BE2C (cell line): ENCODE data around the gene DUXB.

Experiments used
- DNase-seq: peaks from one replicate; pipeline ENCODE4 v3.0.0-alpha.2; 2020
- H3K27me3 ChIP-seq: fragments of 250-450 bp; sonication (Bioruptor Pico); 2 replicates; pipeline ENCODE4 v1.5.1; 2020; ENCODE audit warnings: mild to moderate bottlenecking
- H3K36me3 ChIP-seq: fragments of 250-450 bp; sonication (Bioruptor Pico); 2 replicates; pipeline ENCODE4 v1.5.1; 2020; ENCODE audit warnings: mild to moderate bottlenecking
- H3K4me1 ChIP-seq: fragments of 250-450 bp; sonication (Bioruptor Pico); 2 replicates; pipeline ENCODE4 v1.5.1; 2020
- H3K4me3 ChIP-seq: 2 replicates; pipeline ENCODE4 v1.5.1; 2011; ENCODE audit warnings: low read depth, low read length
- H3K9me3 ChIP-seq: fragments of 250-450 bp; sonication (Bioruptor Pico); 2 replicates; pipeline ENCODE4 v1.5.1; 2020
- TF ChIP-seq, protein P1 (sequence below): IDR thresholded peaks from 2 replicates; pipeline ENCODE4 v1.5.1; 2012; ENCODE audit warnings: mild to moderate bottlenecking, low read depth, low read length

Gene DUXB

DNA sequence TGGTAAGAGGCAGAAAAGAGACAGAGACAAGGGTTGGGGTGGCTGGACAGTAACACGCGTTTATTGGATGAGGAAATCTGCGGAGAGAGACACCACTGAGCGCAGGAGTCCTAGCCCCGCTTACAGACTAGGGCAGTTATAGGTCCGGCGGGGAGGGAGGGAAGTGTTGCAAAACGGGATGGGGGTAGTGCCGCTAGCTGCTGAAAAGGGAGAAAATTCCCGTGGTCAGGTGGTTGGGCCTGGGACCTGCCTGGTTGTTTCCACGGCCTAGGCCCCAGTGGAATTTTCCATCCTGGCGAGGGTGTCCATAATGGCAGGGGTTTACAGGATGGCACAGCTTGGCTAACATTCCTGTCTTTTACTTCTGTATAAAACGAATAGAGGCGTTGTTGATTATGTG lies 19.0 kb downstream of the DUXB start:
- Histone ChIP-seq H3K36me3 (no peaks in the 10 kb centered on the region), H3K9me3 (no peaks in the 10 kb centered on the region), H3K27me3 (no peaks in the 10 kb centered on the region), H3K4me1 (no peaks in the 10 kb centered on the region), H3K4me3 (no peak overlapping the region)
- TF ChIP-seq, protein P1, sequence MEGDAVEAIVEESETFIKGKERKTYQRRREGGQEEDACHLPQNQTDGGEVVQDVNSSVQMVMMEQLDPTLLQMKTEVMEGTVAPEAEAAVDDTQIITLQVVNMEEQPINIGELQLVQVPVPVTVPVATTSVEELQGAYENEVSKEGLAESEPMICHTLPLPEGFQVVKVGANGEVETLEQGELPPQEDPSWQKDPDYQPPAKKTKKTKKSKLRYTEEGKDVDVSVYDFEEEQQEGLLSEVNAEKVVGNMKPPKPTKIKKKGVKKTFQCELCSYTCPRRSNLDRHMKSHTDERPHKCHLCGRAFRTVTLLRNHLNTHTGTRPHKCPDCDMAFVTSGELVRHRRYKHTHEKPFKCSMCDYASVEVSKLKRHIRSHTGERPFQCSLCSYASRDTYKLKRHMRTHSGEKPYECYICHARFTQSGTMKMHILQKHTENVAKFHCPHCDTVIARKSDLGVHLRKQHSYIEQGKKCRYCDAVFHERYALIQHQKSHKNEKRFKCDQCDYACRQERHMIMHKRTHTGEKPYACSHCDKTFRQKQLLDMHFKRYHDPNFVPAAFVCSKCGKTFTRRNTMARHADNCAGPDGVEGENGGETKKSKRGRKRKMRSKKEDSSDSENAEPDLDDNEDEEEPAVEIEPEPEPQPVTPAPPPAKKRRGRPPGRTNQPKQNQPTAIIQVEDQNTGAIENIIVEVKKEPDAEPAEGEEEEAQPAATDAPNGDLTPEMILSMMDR: no peak
- DNase-seq: no peak

DNA sequence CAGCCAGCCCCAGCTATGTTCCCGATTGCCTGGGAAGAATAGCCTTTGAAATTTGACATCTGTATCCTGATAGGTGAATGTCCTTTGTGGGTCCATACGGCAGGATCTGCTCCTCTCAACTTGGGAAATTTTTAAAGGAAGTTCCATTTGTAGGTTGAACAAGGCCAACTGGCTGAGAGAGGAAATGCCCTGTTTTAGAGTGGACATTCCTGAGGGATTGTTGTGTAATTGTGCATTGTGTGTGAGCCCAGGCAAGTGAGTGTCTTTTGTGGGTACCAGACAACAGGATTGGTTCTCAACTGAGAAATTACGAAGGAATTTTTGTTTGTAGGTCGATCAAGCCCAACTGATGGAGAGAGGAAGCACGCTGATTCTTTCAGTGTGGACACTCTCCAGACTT lies 21.9 kb downstream of the DUXB start:
- DNase-seq: no peak
- Histone ChIP-seq H3K36me3 (no peaks in the 10 kb centered on the region), H3K4me1 (no peaks in the 10 kb centered on the region), H3K9me3 (no peaks in the 10 kb centered on the region), H3K4me3 (no peak overlapping the region), H3K27me3 (no peaks in the 10 kb centered on the region)
- TF ChIP-seq, protein P1: no peak

DNA sequence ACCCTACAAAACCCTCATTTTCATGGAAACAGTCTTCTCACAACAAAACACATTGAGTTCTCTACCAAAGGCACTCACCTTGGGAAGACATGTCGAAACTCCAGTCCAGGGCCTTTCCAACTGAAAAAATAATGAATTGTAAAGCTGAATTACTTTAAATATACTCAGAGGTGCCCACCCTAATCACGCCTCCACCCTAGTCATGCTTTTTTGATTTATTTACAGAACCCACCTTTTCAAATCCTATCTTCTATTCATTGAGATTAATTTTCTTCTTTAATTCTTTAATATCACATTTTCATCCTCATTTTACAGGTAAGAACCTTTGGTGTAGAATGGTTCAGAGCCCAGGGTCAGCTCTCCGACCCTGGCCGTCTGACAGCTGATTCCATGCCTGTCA lies 24.4 kb downstream of the DUXB start, which contains the start of gene CPHXL2:
TSS of gene CPHXL2 (minus strand) at position 101 of the 400 bp plus-strand sequence. CDS start at position 91, 10 bp downstream.
- no peaks in the 10 kb centered on the region for H3K36me3 ChIP-seq
- no peak within 1 kb of the TSS for H3K4me3 ChIP-seq
- no peaks in the 10 kb centered on the region for H3K9me3 ChIP-seq
- TF ChIP-seq, protein P1: no peak
- no peak for DNase-seq
- no peaks in the 10 kb centered on the region for H3K27me3 ChIP-seq
- H3K4me1 ChIP-seq: no peaks in the 10 kb centered on the region

DNA sequence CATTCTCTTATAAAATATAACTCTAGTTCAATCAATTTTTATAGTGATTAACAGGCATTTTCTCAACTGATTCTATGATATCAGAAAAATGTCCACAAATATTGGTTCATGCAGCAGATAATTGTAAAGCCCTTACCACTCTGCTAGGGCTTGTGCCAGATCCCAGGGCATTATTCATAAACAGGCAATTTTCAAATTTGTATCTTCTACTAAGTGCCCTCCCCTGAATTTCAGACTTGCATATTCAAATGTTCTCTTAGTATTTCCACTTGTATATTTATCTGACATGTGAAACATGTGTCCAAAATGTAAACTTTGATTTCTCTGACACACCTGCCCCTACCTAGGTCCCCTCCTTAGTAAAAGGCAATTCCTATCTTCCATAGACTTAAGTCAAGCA lies 33.8 kb downstream of the DUXB start:
- H3K27me3 ChIP-seq: no peaks in the 10 kb centered on the region
- H3K9me3 ChIP-seq: no peaks in the 10 kb centered on the region
- no peaks in the 10 kb centered on the region for H3K36me3 ChIP-seq
- TF ChIP-seq, protein P1: no peak
- DNase-seq: no peak
- H3K4me3 ChIP-seq: no peak overlapping the region
- no peaks in the 10 kb centered on the region for H3K4me1 ChIP-seq

DNA sequence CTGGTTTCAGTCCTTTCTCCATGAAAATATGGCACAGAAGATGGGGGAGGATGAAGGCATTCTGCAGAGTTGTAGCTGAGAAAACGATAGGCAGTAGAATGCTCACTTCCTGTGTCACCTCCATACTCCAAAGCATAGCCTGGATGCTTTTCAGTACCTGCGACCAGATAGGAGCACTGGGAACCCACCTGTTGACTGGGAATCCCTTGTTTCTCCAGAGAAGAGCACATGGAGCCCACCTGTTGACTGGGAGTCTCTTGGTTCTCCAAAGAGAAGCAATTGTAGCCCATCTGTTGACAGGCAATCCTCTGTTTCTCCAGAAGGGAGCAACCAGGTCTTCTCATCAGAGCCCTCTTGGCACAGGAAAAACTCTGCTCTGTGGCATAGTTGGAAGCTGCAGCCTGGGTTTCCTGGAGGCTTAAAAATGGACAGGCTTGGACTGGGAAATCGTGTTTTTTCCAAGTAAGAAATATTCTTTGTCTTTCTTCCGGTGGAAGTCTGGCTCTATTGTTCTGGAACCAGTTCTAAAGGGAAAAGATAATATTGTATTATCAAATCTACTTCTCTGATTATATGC lies 40.4 kb downstream of the DUXB start:
- Histone ChIP-seq H3K4me3 (no peak overlapping the region), H3K27me3 (no peaks in the 10 kb centered on the region), H3K4me1 (no peaks in the 10 kb centered on the region), H3K36me3 (peaks cover 29% of the 10 kb centered on the region), H3K9me3 (no peaks in the 10 kb centered on the region)
- TF ChIP-seq, protein P1: no peak
- DNase-seq: no peak

DNA sequence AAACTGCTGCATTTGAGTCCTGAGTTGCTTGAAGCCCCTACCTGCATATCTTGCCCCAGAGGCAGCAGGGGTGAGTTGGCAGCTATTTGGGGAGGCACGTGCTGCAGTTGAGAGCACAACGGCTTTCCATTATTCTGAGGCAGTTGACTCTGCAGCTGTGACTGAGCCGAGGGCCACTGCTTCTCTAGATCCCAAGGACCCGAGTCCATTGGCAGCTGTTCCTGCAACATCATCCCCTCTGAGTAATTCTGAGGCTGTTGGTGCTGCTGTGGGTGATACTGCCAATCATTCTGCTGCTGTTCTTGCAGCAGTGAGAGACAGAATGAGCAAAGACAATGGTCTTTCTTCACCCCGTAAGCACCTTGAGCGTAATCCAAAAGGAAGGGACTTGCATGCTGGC lies 40.9 kb downstream of the DUXB start:
- TF ChIP-seq, protein P1: no peak

More for the DNA sequence above, 40.9 kb downstream of the DUXB start:
- Histone ChIP-seq H3K36me3 (peaks cover 34% of the 10 kb centered on the region), H3K4me3 (no peak overlapping the region), H3K27me3 (no peaks in the 10 kb centered on the region), H3K4me1 (no peaks in the 10 kb centered on the region), H3K9me3 (no peaks in the 10 kb centered on the region)
- no peak for DNase-seq
